OCI-LY7 (cell line): Measurements from ENCODE around the gene CABP7.

Experiments
- EZH2phosphoT487 ChIP-seq: fragments of 200-600 bp; sonication (generic); IDR thresholded peaks from 2 replicates; pipeline ENCODE4 v1.6.1; 2018; ENCODE audit warnings: low read depth, borderline replicate concordance, mild to moderate bottlenecking, mixed run types, antibody characterized with exemption, low read length, moderate library complexity, mixed read lengths
- TF ChIP-seq, protein P1 (sequence below): fragments of 200-600 bp; sonication (generic); conservative IDR thresholded peaks from 2 replicates; pipeline ENCODE4 v1.5.1; 2014; ENCODE audit warnings: mild to moderate bottlenecking, antibody characterized with exemption, low read length, moderate library complexity, mixed read lengths

DNA sequence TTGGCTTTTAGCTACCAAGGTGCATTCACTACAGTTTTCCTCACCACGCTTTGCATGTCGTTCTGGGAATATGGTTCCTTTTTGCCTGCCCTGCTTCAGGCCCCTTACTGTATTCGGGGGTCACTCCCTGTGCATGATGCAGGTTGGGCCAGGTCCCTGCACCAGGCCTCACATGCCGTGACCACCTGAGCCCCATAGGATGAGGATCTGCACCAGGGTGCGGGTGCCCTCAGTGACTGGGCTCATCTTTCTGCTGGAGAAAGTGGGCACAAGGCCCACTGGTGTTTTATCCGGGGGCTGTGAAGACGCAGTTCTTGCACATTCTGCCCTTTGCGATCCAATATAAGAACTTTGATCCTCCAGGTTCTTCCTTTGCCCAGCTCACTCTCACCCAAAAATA is 45.7 kb upstream of the CABP7 start:
- TF ChIP-seq, protein P1, sequence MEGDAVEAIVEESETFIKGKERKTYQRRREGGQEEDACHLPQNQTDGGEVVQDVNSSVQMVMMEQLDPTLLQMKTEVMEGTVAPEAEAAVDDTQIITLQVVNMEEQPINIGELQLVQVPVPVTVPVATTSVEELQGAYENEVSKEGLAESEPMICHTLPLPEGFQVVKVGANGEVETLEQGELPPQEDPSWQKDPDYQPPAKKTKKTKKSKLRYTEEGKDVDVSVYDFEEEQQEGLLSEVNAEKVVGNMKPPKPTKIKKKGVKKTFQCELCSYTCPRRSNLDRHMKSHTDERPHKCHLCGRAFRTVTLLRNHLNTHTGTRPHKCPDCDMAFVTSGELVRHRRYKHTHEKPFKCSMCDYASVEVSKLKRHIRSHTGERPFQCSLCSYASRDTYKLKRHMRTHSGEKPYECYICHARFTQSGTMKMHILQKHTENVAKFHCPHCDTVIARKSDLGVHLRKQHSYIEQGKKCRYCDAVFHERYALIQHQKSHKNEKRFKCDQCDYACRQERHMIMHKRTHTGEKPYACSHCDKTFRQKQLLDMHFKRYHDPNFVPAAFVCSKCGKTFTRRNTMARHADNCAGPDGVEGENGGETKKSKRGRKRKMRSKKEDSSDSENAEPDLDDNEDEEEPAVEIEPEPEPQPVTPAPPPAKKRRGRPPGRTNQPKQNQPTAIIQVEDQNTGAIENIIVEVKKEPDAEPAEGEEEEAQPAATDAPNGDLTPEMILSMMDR, result no peak
- no peak for TF ChIP-seq EZH2phosphoT487
